Mesenchymal stem cell (in vitro differentiated cells and primary cell): ENCODE results near the gene ATP5F1D.
A peak's percentile ranks its signal among the peaks of the same experiment; 100 is the strongest.

Experiments used
- DNase-seq: peaks from one replicate; pipeline ENCODE4 v3.0.0-alpha.2; 2013
- H2AFZ ChIP-seq: one replicate; pipeline ENCODE4 v1.6.1; 2013; ENCODE audit warnings: low read depth, mild to moderate bottlenecking, control low read depth, inconsistent platforms, low read length, moderate library complexity
- H2AK5ac ChIP-seq: 2 replicates; pipeline ENCODE4 v1.6.1; 2013; ENCODE audit warnings: low read length, moderate library complexity, mild to moderate bottlenecking, inconsistent platforms; ENCODE audit not compliant: severe bottlenecking
- H2BK120ac ChIP-seq: one replicate; pipeline ENCODE4 v1.6.1; 2013; ENCODE audit warnings: low read depth, mild to moderate bottlenecking, inconsistent platforms, low read length, moderate library complexity
- H2BK12ac ChIP-seq, 2 experiments: one replicate each; pipeline ENCODE4 v1.6.1; 2013; ENCODE audit warnings: inconsistent platforms in 2 of 2, low read length in 2 of 2, mild to moderate bottlenecking in 2 of 2, moderate library complexity in 2 of 2, control low read depth in 1 of 2
- H2BK15ac ChIP-seq: one replicate; pipeline ENCODE4 v1.6.1; 2013; ENCODE audit warnings: mild to moderate bottlenecking, low read depth, inconsistent platforms; ENCODE audit not compliant: poor library complexity, severe bottlenecking
- H2BK5ac ChIP-seq: 2 replicates; pipeline ENCODE4 v1.6.1; 2013; ENCODE audit warnings: low read depth, mild to moderate bottlenecking, low read length, control low read depth, inconsistent platforms; ENCODE audit not compliant: poor library complexity, severe bottlenecking
- H3K14ac ChIP-seq, 2 experiments: one replicate each; pipeline ENCODE4 v1.6.1; 2013; ENCODE audit warnings: inconsistent platforms in 2 of 2, low read length in 2 of 2, control low read depth in 1 of 2, mild to moderate bottlenecking in 1 of 2, moderate library complexity in 1 of 2
- H3K18ac ChIP-seq, 2 experiments: one replicate each; pipeline ENCODE4 v1.6.1; 2013; ENCODE audit warnings: inconsistent platforms in 2 of 2, low read length in 2 of 2, control low read depth in 1 of 2, low read depth in 1 of 2, mild to moderate bottlenecking in 1 of 2
- H3K23ac ChIP-seq, 2 experiments: one replicate each; pipeline ENCODE4 v1.6.1; 2013; ENCODE audit warnings: inconsistent platforms in 2 of 2, low read length in 2 of 2, mild to moderate bottlenecking in 2 of 2, moderate library complexity in 2 of 2, control low read depth in 1 of 2
- H3K27ac ChIP-seq: 2 replicates; pipeline ENCODE4 v1.5.1; 2013; ENCODE audit warnings: mild to moderate bottlenecking, moderate library complexity, low read length, control low read depth, inconsistent platforms; ENCODE audit not compliant: poor library complexity, severe bottlenecking
- H3K27me3 ChIP-seq, 2 experiments: 2 replicates each; pipeline versions ENCODE4 v1.6.1 to v1.7.0; 2013; ENCODE audit warnings: low read length in 2 of 2, mild to moderate bottlenecking in 2 of 2, moderate library complexity in 2 of 2, control low read depth in 1 of 2, inconsistent platforms in 1 of 2; ENCODE audit not compliant: control insufficient read depth in 1 of 2, insufficient read depth in 1 of 2
- H3K36me3 ChIP-seq, 2 experiments: 2 replicates each; pipeline versions ENCODE4 v1.6.1 to v1.7.0; 2013; ENCODE audit warnings: low read length in 2 of 2, control low read depth in 1 of 2, inconsistent platforms in 1 of 2, low read depth in 1 of 2, mild to moderate bottlenecking in 1 of 2; ENCODE audit not compliant: insufficient read depth in 2 of 2, control insufficient read depth in 1 of 2
- H3K4ac ChIP-seq, 2 experiments: one replicate each; pipeline ENCODE4 v1.6.1; 2013; ENCODE audit warnings: inconsistent platforms in 2 of 2, low read length in 2 of 2, mild to moderate bottlenecking in 2 of 2, moderate library complexity in 2 of 2, control low read depth in 1 of 2, low read depth in 1 of 2
- H3K4me1 ChIP-seq: 2 replicates; pipeline ENCODE4 v1.6.1; 2013; ENCODE audit warnings: low read depth, low read length, control low read depth; ENCODE audit not compliant: control insufficient read depth, insufficient read depth
- H3K4me2 ChIP-seq: 2 replicates; pipeline ENCODE4 v1.6.1; 2013; ENCODE audit warnings: low read length, mild to moderate bottlenecking, inconsistent platforms; ENCODE audit not compliant: poor library complexity, severe bottlenecking
- H3K4me3 ChIP-seq, 2 experiments: 2 replicates each; pipeline versions ENCODE4 v1.5.1 to v1.7.0; 2013; ENCODE audit warnings: low read length in 2 of 2, mild to moderate bottlenecking in 2 of 2, control low read depth in 1 of 2, low read depth in 1 of 2; ENCODE audit not compliant: insufficient read depth in 1 of 2
- H3K79me1 ChIP-seq: replicated peaks from 2 replicates; pipeline ENCODE4 v1.6.1; 2013; ENCODE audit warnings: mild to moderate bottlenecking, control low read depth, low read length, inconsistent platforms; ENCODE audit not compliant: poor library complexity, severe bottlenecking
- H3K9ac ChIP-seq: 2 replicates; pipeline ENCODE4 v1.7.0; 2013; ENCODE audit warnings: mild to moderate bottlenecking, low read length, moderate library complexity
- H3K9me3 ChIP-seq: 2 replicates; pipeline ENCODE4 v1.7.0; 2013; ENCODE audit warnings: mild to moderate bottlenecking, low read length; ENCODE audit not compliant: control insufficient read depth
- H4K8ac ChIP-seq: one replicate; pipeline ENCODE4 v1.6.1; 2013; ENCODE audit warnings: inconsistent platforms, mild to moderate bottlenecking, low read length, moderate library complexity
- H4K91ac ChIP-seq: one replicate; pipeline ENCODE4 v1.6.1; 2013; ENCODE audit warnings: mild to moderate bottlenecking, low read length, inconsistent platforms
- WGBS: methylation state at CpG from one replicate; pipeline ENCODE4 v1.1.7; 2013; ENCODE audit warnings: mixed read lengths; 5-methylcytosine and 5-hydroxymethylcytosine counted together

The ATP5F1D gene

DNA sequence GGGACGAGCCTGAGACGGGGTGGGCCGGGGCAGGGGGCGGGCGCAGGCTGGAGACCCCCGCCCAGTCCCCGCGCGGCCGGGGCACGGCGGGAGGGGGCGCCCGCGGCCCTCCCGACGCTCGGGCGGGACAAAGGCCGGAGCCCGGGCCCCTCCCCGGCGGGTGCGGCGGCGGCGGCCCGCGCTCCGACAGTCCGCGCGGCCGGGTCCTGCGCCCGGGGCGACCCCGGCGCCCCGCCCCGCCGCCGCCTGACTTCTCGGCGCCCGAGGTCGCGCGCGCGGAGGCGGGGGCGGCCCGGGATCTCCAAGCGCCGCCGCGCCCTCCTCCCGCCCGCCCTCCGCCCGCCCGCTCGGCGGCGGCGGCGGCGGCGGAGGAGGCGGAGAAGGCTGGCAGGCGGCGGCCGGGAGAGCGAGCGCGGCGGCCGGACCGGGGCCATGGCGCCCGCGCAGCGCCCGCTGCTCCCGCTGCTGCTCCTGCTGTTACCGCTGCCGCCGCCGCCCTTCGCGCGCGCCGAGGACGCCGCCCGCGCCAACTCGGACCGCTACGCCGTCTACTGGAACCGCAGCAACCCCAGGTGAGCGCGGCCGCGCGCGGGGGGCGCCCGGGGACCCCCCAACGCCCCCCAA lies 44.3 kb downstream of the ATP5F1D start, which contains the start of gene EFNA2:
TSS of gene EFNA2 (plus strand) at position 137 of the 624 bp plus-strand sequence. CDS start at position 433, 296 bp downstream.
- no peak within 1 kb of the TSS for H3K23ac ChIP-seq
- no peak within 1 kb of the TSS for H2BK120ac ChIP-seq
- no peak within 1 kb of the TSS for H3K27ac ChIP-seq
- no peak within 1 kb of the TSS for H3K4ac ChIP-seq
- H3K18ac ChIP-seq: no peak within 1 kb of the TSS
- H2BK15ac ChIP-seq: peak within 1 kb of the TSS; percentile 66
- no peak within 1 kb of the TSS for H3K9ac ChIP-seq
- DNase-seq: no peak
- no peak within 1 kb of the TSS for H4K91ac ChIP-seq
- H3K14ac ChIP-seq: no peak within 1 kb of the TSS
- H3K36me3 ChIP-seq: peaks cover 0 to 2% of the 10 kb centered on the region in 2 experiments
- H3K4me2 ChIP-seq: peak within 1 kb of the TSS; percentile 56
- peaks cover 37 to 73% of the 10 kb centered on the region in 2 experiments for H3K27me3 ChIP-seq
- H2AFZ ChIP-seq: peak within 1 kb of the TSS; percentile 49
- 1% methylated on average over 34 of the region's 113 CpGs for WGBS
- no peak within 1 kb of the TSS for H2BK5ac ChIP-seq
- H3K9me3 ChIP-seq: no peaks in the 10 kb centered on the region
- H3K4me3 ChIP-seq: peak within 1 kb of the TSS in 1 of 2 experiments; percentile 52
- no peaks in the 10 kb centered on the region for H3K79me1 ChIP-seq
- H4K8ac ChIP-seq: no peak within 1 kb of the TSS
- H2AK5ac ChIP-seq: no peak within 1 kb of the TSS
- peaks cover 13% of the 10 kb centered on the region for H3K4me1 ChIP-seq
- no peak within 1 kb of the TSS for H2BK12ac ChIP-seq

DNA sequence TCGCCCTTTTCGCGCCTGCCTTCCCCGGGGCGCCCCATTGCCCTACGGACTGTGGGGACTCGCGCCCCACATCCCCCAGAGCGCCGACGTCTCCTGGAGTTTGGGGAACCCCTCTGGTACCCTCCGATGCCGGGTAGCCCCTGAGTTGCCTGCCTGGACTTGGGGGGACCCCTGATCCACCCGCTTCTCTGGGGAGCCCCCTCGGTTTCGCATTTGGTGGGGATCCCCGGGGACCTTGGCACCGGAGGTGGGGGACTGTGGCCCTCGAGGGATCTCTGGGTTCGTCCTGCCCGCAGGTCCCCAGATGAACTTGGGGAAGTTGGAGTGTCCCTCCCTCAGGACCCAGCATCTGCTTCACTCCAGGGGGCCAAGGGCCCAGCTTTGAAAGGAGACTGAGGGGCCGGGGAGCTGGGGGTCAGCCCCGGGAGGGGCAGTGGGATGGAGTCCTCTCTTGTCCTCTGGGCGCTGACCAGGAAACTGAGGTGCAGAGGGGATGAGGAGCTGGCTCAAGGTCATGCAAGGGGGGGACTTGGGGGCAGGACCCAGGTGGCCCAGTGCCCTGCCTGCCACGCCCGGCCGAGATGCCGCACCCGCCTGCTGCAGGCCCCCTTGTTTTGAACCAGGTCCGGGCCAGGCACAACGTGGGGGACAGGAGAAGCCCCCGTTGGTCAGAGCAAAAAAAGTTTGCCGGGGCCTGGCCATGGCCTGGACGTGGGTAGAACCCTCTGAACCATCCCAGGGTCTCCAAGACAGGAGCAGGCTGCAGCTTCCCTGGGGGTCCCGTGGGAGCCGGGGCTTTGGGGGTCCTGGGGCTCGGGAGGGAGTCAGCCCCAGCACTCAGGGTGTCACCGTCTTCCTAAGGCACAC lies 45.2 kb downstream of the ATP5F1D start:
- H3K14ac ChIP-seq: no peak overlapping the region
- no peak overlapping the region for H2BK12ac ChIP-seq
- H3K79me1 ChIP-seq: no peaks in the 10 kb centered on the region
- H3K18ac ChIP-seq: no peak overlapping the region
- DNase-seq: no peak
- no peak overlapping the region for H4K8ac ChIP-seq
- no peak overlapping the region for H2AFZ ChIP-seq
- no peak overlapping the region for H2BK5ac ChIP-seq
- no peak overlapping the region for H3K4me3 ChIP-seq
- no peak overlapping the region for H2BK120ac ChIP-seq
- no peak overlapping the region for H2BK15ac ChIP-seq
- no peaks in the 10 kb centered on the region for H3K36me3 ChIP-seq
- 65% methylated on average over 38 of the region's 38 CpGs for WGBS
- no peak overlapping the region for H3K4me2 ChIP-seq
- no peak overlapping the region for H3K9ac ChIP-seq
- no peak overlapping the region for H3K4ac ChIP-seq
- H3K23ac ChIP-seq: no peak overlapping the region
- H3K27me3 ChIP-seq: peaks cover 45 to 82% of the 10 kb centered on the region in 2 experiments
- no peak overlapping the region for H3K27ac ChIP-seq
- H4K91ac ChIP-seq: no peak overlapping the region
- H3K4me1 ChIP-seq: peaks cover 18% of the 10 kb centered on the region
- H3K9me3 ChIP-seq: no peaks in the 10 kb centered on the region
- no peak overlapping the region for H2AK5ac ChIP-seq

DNA sequence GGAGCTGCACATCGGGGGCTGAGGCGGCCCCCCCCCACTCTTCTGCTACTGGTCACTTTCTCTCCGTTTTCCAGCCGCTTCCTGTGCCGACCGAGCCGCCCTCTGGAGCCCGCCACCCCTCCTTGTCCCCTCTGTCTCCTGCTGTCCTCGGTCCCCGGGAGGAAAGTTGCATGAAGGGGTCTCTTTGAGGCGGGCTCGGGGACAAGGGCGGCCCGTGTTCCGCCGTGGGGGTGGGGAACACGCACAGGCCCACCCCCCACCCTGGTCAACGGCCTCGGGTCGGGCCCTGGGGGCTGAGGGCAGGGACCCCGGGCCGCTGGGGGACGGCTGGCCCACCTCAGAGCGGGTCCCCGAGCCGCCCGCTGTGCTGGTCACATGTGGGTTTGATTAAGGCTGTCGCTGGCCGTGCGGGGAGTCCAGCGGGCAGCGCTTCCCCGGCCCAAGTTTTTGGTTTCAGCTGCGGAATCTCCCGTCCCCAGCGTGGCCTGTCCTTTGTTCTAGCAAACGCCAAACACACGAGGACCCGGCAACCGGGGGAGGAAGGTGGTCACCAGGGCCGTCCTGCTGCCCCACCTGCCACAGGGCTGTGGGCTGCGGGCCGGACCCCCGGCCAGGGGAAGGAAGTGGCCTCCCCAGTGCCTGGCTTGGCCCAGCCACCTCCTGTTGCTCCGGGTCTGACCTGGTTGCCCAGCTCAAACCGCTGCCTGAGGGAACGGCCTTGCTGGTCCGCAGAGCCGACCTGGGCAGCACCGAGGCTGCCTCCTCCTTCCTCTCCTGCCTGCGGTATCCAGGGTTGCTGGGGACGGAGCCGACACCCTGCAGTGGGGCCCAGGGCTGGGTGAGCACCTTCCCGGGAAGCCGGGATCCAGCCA lies 46.0 kb downstream of the ATP5F1D start:
- Histone ChIP-seq H3K27me3 (peaks cover 53 to 90% of the 10 kb centered on the region in 2 experiments), H2BK12ac (no peak overlapping the region), H3K36me3 (no peaks in the 10 kb centered on the region), H3K4me3 (no peak overlapping the region), H3K18ac (no peak overlapping the region), H2BK5ac (no peak overlapping the region), H3K9ac (no peak overlapping the region), H2AK5ac (no peak overlapping the region), H3K4me1 (peaks cover 19% of the 10 kb centered on the region), H2AFZ (no peak overlapping the region), H3K14ac (no peak overlapping the region), H2BK120ac (no peak overlapping the region), H3K4me2 (no peak overlapping the region), H3K27ac (no peak overlapping the region), H3K9me3 (no peaks in the 10 kb centered on the region), H3K4ac (no peak overlapping the region), H2BK15ac (no peak overlapping the region), H3K23ac (no peak overlapping the region), H4K8ac (no peak overlapping the region), H3K79me1 (no peaks in the 10 kb centered on the region), H4K91ac (no peak overlapping the region)
- DNase-seq: no peak
- WGBS: 78% methylated on average over 55 of the region's 55 CpGs
